ENCODE results near the gene NUP50. TPM values are rescaled to one million over a fixed set of nuclear protein-coding genes. Genes with fewer than 3 reads are reported as not detected.
A peak's percentile ranks its signal among the peaks of the same experiment; 100 is the strongest.

The NUP50 gene
- total RNA-seq, 1 experiment from 2014 or later, result 134 TPM

DNA sequence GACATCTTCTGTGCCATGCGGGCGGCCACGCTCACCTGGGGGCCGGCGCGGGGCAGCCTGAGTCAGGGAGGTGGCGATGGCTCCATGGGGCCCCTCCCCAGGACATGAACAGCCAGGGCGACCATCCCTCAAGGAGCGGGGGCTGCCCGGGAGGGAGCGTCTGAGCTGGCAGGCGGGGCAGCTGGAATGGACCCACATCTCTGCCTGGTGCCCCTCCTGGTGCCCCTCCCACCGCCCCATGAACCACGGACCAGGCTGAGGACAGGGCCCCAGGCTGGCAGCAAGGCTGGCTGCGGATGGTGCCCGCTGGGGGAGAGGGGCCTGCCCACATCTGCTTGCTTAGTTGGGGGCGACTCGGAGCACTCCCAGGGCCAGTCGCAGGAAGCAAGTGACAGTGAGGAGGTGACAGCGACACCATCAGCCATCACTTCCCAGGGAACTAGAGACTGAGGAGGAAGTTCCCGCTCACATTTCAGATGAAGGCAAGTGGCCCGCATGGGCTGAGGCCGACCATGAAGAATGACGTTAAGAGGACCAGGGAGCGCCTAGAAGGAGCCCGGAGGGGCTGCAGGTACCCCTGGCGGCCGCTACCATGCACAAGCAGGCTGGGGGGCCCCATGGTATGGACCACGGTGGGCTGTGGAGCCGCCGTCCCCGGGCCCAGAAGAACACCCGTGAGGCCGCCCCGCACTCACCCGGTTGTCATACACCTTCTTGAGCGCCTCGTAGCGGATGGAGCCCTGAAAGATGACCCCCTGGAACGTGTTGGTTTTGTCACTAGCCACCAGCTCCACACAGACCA lies 39.6 kb downstream of the NUP50 start:
- TF ChIP-seq, protein P1, sequence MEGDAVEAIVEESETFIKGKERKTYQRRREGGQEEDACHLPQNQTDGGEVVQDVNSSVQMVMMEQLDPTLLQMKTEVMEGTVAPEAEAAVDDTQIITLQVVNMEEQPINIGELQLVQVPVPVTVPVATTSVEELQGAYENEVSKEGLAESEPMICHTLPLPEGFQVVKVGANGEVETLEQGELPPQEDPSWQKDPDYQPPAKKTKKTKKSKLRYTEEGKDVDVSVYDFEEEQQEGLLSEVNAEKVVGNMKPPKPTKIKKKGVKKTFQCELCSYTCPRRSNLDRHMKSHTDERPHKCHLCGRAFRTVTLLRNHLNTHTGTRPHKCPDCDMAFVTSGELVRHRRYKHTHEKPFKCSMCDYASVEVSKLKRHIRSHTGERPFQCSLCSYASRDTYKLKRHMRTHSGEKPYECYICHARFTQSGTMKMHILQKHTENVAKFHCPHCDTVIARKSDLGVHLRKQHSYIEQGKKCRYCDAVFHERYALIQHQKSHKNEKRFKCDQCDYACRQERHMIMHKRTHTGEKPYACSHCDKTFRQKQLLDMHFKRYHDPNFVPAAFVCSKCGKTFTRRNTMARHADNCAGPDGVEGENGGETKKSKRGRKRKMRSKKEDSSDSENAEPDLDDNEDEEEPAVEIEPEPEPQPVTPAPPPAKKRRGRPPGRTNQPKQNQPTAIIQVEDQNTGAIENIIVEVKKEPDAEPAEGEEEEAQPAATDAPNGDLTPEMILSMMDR (conservative IDR thresholded peaks at IDR 0.05), result no peak
- H4K8ac ChIP-seq (replicated peaks; ENCODE audit: insufficient read length, low read depth, low read length), result no peak overlapping the region
- no peak overlapping the region for H2BK5ac ChIP-seq (ENCODE audit: insufficient read length, low read length)
- no peaks in the 10 kb centered on the region for H3K9me3 ChIP-seq (ENCODE audit: control insufficient read depth, low read depth, low read length)
- H3K14ac ChIP-seq (ENCODE audit: insufficient read depth, low read length), result no peak overlapping the region
- DNase-seq, result peak; percentile 21
- H2BK120ac ChIP-seq (ENCODE audit: low read depth, low read length, poor library complexity, severe bottlenecking), result no peak overlapping the region
- H3K23ac ChIP-seq (ENCODE audit: insufficient read length, low read depth, low read length), result no peak overlapping the region
- peaks cover 4 to 26% (median 17%) of the 10 kb centered on the region in 3 experiments; a peak in 6 of 7 replicates for H3K36me3 Mint-ChIP-seq (ENCODE audit: insufficient read depth in 1 of 3, low read depth in 3 of 3)
- H4K5ac ChIP-seq (ENCODE audit: insufficient read length, low read depth, low read length), result no peak overlapping the region
- no CpG with 5 or more reads among the region's 40 CpGs for WGBS (ENCODE audit: extremely low coverage, insufficient read length, low lambda C conversion rate)
- peak overlapping the region in 1 of 3 experiments; percentile 89; a peak in 1 of 7 replicates for H3K27ac Mint-ChIP-seq
- H4K91ac ChIP-seq (ENCODE audit: insufficient read length, low read depth, low read length), result no peak overlapping the region
- H3K27me3 ChIP-seq (ENCODE audit: insufficient read depth, low read length), result no peaks in the 10 kb centered on the region
- no peaks in the 10 kb centered on the region for H3K79me2 ChIP-seq (ENCODE audit: insufficient read depth, low read length)
- H3K23me2 ChIP-seq (ENCODE audit: insufficient read length, low read depth, low read length, poor library complexity, severe bottlenecking), result no peaks in the 10 kb centered on the region
- no peak overlapping the region for H2AK5ac ChIP-seq (ENCODE audit: insufficient read length, low read length)
- no peak overlapping the region for H3K56ac ChIP-seq (ENCODE audit: insufficient read length, low read depth, low read length)
- H3K4me3 Mint-ChIP-seq, result no peak overlapping the region
- no peaks in the 10 kb centered on the region for H3K4me1 ChIP-seq (ENCODE audit: insufficient read depth, low read length)
- no peak overlapping the region for H3T11ph ChIP-seq (ENCODE audit: low read length)
- peaks cover 4% of the 10 kb centered on the region for H4K20me1 ChIP-seq (ENCODE audit: control insufficient read depth, insufficient read depth, insufficient read length)
- no peaks in the 10 kb centered on the region for H3K79me1 ChIP-seq (ENCODE audit: insufficient read depth, low read depth, low read length, poor library complexity, severe bottlenecking)
- no peak overlapping the region for H2BK12ac ChIP-seq (ENCODE audit: insufficient read length, low read depth, low read length)
- no peak overlapping the region for H3K4me2 ChIP-seq (ENCODE audit: insufficient read depth, insufficient read length, low read length)
- H2AFZ ChIP-seq (ENCODE audit: low read length), result no peak overlapping the region
- no peak overlapping the region for H2BK15ac ChIP-seq (ENCODE audit: low read depth, low read length)
- peaks cover 19 to 32% of the 10 kb centered on the region in 2 experiments for H3K4me1 Mint-ChIP-seq
- no peaks in the 10 kb centered on the region; the same call in 1 of the 2 replicates for H3K27me3 Mint-ChIP-seq (ENCODE audit: low read depth)
- H3K9ac ChIP-seq (ENCODE audit: extremely low read depth, insufficient read length, low read length), result no peak overlapping the region
- H2BK20ac ChIP-seq (ENCODE audit: low read depth, low read length, poor library complexity, severe bottlenecking), result no peak overlapping the region
- H3K4ac ChIP-seq (ENCODE audit: low read depth, low read length), result no peak overlapping the region
- no peak overlapping the region for H3K27ac ChIP-seq (ENCODE audit: insufficient read length, low read depth, low read length)
- no peak overlapping the region for H3K18ac ChIP-seq (ENCODE audit: insufficient read length, low read depth, low read length)
- no peaks in the 10 kb centered on the region for H3K9me3 Mint-ChIP-seq
